Measurements from ENCODE around the gene URI1. TPM values are rescaled to one million over a fixed set of nuclear protein-coding genes. Genes with fewer than 3 reads are reported as not detected.

URI1 gene
- total and polyA plus RNA-seq, 3 experiments from 2014 or later: 35.6 to 76.9 (median 71.6) TPM

DNA sequence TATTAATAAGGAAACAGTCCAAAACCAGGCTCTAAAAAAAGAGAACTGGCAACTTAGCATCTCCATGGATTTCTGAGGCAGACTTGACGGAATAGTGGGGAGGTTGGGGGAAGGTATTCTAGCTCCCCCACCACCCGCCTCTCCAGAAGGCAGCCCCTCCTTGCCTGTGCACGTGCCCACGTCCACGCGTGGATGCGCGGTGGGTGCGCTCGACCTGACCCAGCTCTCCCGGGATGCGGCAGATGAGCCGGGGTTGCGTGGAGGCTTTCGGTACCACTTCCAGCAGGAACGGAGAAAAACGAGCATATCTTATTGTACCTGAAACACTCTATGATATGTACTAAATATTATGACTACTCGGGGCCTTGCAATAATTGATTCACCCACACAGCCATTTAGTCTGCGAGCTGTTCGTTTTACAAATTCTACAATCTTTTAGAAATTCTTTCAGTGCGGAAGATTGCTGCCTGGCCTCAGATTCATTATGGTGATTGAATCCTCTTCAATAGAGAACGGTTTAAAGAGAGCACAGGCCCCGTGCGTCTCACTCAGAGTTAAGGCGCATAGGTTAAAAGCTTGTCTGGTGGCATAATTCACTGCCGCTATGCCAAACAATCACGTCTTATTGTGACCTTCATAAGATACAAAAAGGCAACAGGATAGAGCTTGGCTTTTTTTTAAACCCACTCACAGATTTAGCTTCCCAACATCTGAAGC, 117.9 kb downstream of the URI1 start:
- no peaks in the 10 kb centered on the region for H3K36me3 ChIP-seq (ENCODE audit: insufficient read depth, low read length)
- Mint-ChIP-seq H3K27ac (no peak overlapping the region), H3K9me3 (peaks cover 0 to 2% (median 0%) of the 10 kb centered on the region in 5 donors), H3K4me3 (no peak overlapping the region), H3K36me3 (no peaks in the 10 kb centered on the region), H3K4me1 (no peaks in the 10 kb centered on the region), H3K27me3 (peaks cover 0 to 2% of the 10 kb centered on the region in 2 donors)
- no peaks in the 10 kb centered on the region for H3K9me3 ChIP-seq (ENCODE audit: low read length)
- no peaks in the 10 kb centered on the region for H3K27me3 ChIP-seq (ENCODE audit: insufficient read depth, low read length, poor library complexity, severe bottlenecking)
- no peak for DNase-seq
- H3K27ac ChIP-seq (ENCODE audit: low read depth, low read length): no peak overlapping the region
- POLR2A ChIA-PET: no interaction called here
- CTCF ChIA-PET: interaction anchor here (1.4 kb wide), 1 partner anchor 187 kb away, joined by 4 read pairs; no protein-coding TSS in a partner anchor
- H3K4me1 ChIP-seq (ENCODE audit: insufficient read depth, low read length): no peaks in the 10 kb centered on the region
- no peak overlapping the region for H3K4me3 ChIP-seq (ENCODE audit: low read length)

DNA sequence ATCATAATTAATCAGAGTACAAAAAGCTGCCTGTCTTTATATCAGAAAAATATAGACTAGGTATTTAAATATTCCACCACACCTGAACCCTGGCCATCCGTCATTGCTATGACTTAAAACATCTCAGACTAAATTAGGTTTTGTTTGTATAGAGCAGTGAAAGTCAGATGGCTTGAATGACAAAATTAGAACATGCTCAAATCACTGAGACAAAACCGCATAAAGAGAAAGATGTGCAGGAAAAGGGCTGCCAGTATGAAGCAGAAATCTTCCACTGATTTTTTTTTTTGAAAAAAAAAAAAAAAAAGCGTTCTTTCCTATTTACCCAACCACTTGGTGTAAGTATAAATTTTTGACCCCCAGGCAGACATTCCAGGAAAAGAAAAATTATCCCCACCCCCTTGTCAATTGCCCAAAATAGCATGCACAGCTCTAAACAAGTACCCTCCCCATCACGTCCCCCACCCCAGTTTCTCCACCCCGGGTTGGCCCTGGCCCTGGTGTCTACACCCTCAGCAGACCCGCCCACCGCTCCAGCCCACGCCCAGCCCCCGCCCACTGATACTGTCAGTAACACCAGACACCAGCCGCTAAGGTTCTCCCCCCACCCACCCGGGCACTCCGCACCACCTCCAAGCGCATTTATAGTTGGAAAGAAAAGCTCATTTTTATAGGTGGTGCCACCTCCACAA, 118.6 kb downstream of the URI1 start:
- no peaks in the 10 kb centered on the region for H3K4me1 ChIP-seq (ENCODE audit: insufficient read depth, low read length)
- Mint-ChIP-seq H3K4me1 (no peaks in the 10 kb centered on the region), H3K9me3 (peaks cover 0 to 2% (median 0%) of the 10 kb centered on the region in 5 donors), H3K27me3 (peaks cover 5 to 7% of the 10 kb centered on the region in 2 donors), H3K36me3 (no peaks in the 10 kb centered on the region), H3K4me3 (no peak overlapping the region), H3K27ac (no peak overlapping the region)
- POLR2A ChIA-PET: no interaction called here
- no peak overlapping the region for H3K27ac ChIP-seq (ENCODE audit: low read depth, low read length)
- H3K36me3 ChIP-seq (ENCODE audit: insufficient read depth, low read length): no peaks in the 10 kb centered on the region
- no peak overlapping the region for H3K4me3 ChIP-seq (ENCODE audit: low read length)
- CTCF ChIA-PET: interaction anchor here (1.4 kb wide), 1 partner anchor 188 kb away, joined by 4 read pairs; no protein-coding TSS in a partner anchor
- no peaks in the 10 kb centered on the region for H3K9me3 ChIP-seq (ENCODE audit: low read length)
- H3K27me3 ChIP-seq (ENCODE audit: insufficient read depth, low read length, poor library complexity, severe bottlenecking): no peaks in the 10 kb centered on the region
- no peak for DNase-seq

DNA sequence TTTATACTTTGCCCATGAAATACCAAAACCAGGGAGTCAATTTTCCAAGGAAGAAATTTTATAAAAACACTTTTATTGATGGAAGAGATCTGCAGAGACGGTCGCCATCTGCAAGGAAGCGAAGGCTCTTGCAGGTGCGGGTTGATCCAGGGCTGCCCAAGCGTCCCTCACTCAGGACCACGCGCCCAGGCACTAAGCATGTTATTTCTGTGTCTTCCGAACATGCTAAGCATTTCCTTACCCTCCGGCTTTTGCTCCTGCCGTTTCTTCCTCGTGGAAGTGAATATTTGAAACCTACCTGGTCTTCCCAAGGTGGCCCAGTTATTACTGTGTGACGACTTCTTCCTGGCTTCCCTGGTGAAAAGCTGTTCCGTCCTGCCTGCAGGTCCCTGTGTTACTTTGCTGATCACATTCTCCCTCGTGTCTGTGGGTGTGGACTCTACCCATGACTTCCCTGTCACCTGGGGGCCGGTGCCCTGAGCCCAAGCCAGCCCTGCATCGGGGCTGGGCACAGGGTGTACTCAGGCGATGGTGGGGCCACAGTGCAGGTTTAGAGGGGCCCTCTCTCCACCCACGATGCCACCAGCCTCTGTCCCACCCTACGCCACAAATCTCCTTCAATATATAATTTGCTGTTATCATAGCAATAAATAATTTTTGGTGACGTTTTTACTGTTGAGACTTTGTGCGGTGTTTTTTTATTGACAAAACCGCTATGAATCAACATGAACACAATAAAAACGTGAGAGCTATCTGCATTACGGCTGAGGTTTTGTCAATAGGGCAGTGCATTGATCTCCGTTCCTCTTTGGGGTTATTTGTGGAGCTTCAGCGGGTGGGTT, 119.4 kb downstream of the URI1 start:
- peaks cover 5 to 7% of the 10 kb centered on the region in 2 donors for H3K27me3 Mint-ChIP-seq
- ChIA-PET POLR2A (no interaction called here), CTCF (interaction anchor here (0.5 kb wide), 1 partner anchor 1337 kb away, joined by 3 read pairs; no protein-coding TSS in a partner anchor)
- H3K4me1 ChIP-seq (ENCODE audit: insufficient read depth, low read length): no peaks in the 10 kb centered on the region
- peak overlapping the region in 1 of 8 donors; percentile 91 for H3K27ac Mint-ChIP-seq
- no peaks in the 10 kb centered on the region for H3K9me3 ChIP-seq (ENCODE audit: low read length)
- no peaks in the 10 kb centered on the region for H3K36me3 Mint-ChIP-seq
- no peak overlapping the region for H3K4me3 ChIP-seq (ENCODE audit: low read length)
- no peaks in the 10 kb centered on the region for H3K36me3 ChIP-seq (ENCODE audit: insufficient read depth, low read length)
- H3K27ac ChIP-seq (ENCODE audit: low read depth, low read length): no peak overlapping the region
- no peaks in the 10 kb centered on the region for H3K27me3 ChIP-seq (ENCODE audit: insufficient read depth, low read length, poor library complexity, severe bottlenecking)
- DNase-seq: no peak
- peaks cover 0 to 2% (median 0%) of the 10 kb centered on the region in 5 donors for H3K9me3 Mint-ChIP-seq
- no peaks in the 10 kb centered on the region for H3K4me1 Mint-ChIP-seq
- no peak overlapping the region for H3K4me3 Mint-ChIP-seq

DNA sequence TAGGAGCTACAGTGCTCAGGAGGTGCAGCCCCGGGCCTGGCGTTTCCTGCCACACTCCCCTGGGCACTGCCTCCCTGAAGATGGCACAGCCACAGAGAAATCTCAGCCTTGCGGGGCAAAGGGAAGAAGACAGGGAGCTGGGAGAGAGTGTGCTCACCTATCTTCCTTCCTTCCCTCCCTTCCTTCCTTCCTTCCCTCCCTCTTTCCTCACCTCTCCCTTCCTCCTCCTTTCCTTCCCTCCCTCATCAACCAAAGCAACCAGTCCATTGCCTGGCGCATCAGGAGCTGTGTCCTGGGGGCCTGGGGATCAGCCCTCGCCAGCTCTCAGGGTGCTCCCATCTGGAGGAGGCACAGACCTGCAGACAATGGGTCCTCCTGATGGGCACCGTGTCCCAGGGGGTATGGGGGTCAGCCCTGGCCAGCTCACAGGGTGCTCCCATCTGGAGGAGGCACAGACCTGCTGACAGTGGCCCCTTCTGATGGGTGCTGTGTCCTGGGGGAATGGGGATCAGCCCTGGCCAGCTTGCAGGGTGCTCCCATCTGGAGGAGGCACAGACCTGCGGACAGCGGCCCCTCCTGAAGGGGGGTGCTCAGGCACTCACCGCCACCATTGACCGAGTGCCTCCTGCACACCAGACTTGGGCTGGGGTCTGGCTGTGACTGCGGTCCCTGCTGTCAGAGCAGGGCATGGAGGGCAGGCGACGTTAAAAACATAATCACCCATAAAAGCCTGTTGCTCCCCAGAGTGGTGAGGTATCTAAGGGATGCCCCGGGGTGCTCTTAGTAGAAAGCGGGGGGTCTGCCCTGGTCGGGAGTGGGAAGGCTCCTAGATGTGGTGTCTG, 120.2 kb downstream of the URI1 start:
- ChIA-PET POLR2A (no interaction called here), CTCF (interaction anchor here (0.5 kb wide), 1 partner anchor 1338 kb away, joined by 3 read pairs; no protein-coding TSS in a partner anchor)
- H3K4me3 Mint-ChIP-seq: no peak overlapping the region
- no peaks in the 10 kb centered on the region for H3K36me3 ChIP-seq (ENCODE audit: insufficient read depth, low read length)
- H3K9me3 ChIP-seq (ENCODE audit: low read length): no peaks in the 10 kb centered on the region
- H3K27ac Mint-ChIP-seq: no peak overlapping the region
- no peaks in the 10 kb centered on the region for H3K27me3 ChIP-seq (ENCODE audit: insufficient read depth, low read length, poor library complexity, severe bottlenecking)
- no peaks in the 10 kb centered on the region for H3K4me1 ChIP-seq (ENCODE audit: insufficient read depth, low read length)
- H3K36me3 Mint-ChIP-seq: no peaks in the 10 kb centered on the region
- no peaks in the 10 kb centered on the region for H3K4me1 Mint-ChIP-seq
- H3K9me3 Mint-ChIP-seq: peaks cover 0 to 2% (median 0%) of the 10 kb centered on the region in 5 donors
- H3K4me3 ChIP-seq (ENCODE audit: low read length): no peak overlapping the region
- H3K27me3 Mint-ChIP-seq: peaks cover 5 to 7% of the 10 kb centered on the region in 2 donors
- H3K27ac ChIP-seq (ENCODE audit: low read depth, low read length): no peak overlapping the region
- DNase-seq: no peak

DNA sequence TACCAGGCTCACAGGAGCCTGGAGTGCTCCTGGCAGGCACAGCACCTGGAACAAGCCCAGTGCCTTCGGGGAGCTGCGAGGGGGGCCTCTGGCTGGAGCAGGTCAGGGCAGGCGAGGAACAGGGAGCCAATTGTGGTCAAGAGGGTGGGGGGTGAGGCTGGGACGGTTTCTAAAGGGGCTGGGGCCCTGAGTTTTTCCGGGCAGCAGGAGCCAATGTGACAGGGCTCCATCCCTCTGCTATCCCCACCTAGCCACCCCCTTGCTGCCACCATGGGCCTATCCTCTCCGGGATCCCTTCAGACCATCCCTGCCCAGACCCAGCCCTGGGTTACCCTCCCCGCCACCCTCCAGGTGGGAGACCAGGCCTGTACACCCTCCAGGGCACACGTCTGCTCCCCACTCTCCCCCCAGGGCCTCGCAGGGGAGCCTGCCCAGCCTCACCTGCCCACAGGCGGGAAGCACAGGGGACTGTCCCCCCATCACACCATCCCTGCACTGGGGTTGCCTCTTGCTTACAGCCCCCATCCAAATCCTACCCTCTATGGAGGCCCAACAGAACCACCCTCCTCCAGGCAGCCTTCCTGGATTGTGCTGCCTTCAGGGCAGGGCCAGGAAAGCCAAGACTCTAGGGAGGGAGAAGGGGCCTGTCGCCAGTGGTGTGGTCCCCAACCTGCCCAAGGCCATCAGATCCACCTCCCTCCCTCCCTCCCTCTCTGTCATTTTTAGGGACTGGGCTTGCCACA, 121.0 kb downstream of the URI1 start:
- CTCF ChIA-PET: no interaction called here
- H3K27ac Mint-ChIP-seq: no peak overlapping the region
- peaks cover 5 to 7% of the 10 kb centered on the region in 2 donors for H3K27me3 Mint-ChIP-seq
- no peaks in the 10 kb centered on the region for H3K4me1 ChIP-seq (ENCODE audit: insufficient read depth, low read length)
- H3K36me3 Mint-ChIP-seq: no peaks in the 10 kb centered on the region
- H3K9me3 Mint-ChIP-seq: no peaks in the 10 kb centered on the region
- no peaks in the 10 kb centered on the region for H3K27me3 ChIP-seq (ENCODE audit: insufficient read depth, low read length, poor library complexity, severe bottlenecking)
- POLR2A ChIA-PET: no interaction called here
- H3K36me3 ChIP-seq (ENCODE audit: insufficient read depth, low read length): no peaks in the 10 kb centered on the region
- no peak overlapping the region for H3K4me3 ChIP-seq (ENCODE audit: low read length)
- no peak overlapping the region for H3K27ac ChIP-seq (ENCODE audit: low read depth, low read length)
- no peak for DNase-seq
- H3K4me1 Mint-ChIP-seq: no peaks in the 10 kb centered on the region
- no peaks in the 10 kb centered on the region for H3K9me3 ChIP-seq (ENCODE audit: low read length)
- no peak overlapping the region for H3K4me3 Mint-ChIP-seq

DNA sequence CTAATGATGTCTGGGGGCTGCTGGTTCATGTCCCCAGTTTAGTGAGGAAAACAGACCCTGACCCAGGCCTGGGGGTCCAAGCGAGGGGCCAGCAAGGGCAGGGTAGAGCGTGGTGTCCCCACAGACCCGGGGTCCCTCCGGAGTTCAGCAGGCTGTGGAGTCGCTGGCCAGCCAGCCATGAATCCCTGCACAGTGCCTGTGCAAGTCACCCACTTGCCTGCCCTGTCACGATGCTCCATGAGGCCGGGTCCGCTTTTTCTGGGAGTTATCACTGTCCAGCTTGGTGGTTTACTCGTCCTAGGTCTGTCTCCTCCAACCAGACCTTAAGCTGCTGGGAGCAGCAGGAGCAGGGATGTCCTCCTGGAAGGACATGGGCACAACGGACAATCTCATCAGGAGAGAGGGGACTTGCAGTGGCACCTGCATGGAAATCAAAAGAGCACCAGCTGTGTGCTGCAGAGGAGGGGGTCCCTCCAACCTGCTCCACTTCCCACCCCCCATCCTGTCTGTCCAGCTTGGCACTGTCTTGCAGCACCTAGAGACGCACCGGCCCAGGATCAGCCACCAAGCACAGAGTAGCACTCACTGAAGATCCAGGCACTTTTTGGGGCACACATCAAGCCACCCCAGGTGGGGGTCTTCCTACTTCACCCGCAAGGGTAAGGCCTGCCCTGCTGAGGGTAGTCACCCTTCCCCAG, 121.8 kb downstream of the URI1 start:
- DNase-seq: no peak
- Histone ChIP-seq H3K4me1 (ENCODE audit: insufficient read depth, low read length) (no peaks in the 10 kb centered on the region), H3K36me3 (ENCODE audit: insufficient read depth, low read length) (no peaks in the 10 kb centered on the region), H3K27me3 (ENCODE audit: insufficient read depth, low read length, poor library complexity, severe bottlenecking) (no peaks in the 10 kb centered on the region), H3K9me3 (ENCODE audit: low read length) (no peaks in the 10 kb centered on the region), H3K27ac (ENCODE audit: low read depth, low read length) (no peak overlapping the region), H3K4me3 (ENCODE audit: low read length) (no peak overlapping the region)
- Mint-ChIP-seq H3K27ac (no peak overlapping the region), H3K9me3 (no peaks in the 10 kb centered on the region), H3K4me3 (no peak overlapping the region), H3K27me3 (peaks cover 7% of the 10 kb centered on the region in 2 donors), H3K36me3 (no peaks in the 10 kb centered on the region), H3K4me1 (no peaks in the 10 kb centered on the region)
- CTCF ChIA-PET: no interaction called here
- POLR2A ChIA-PET: no interaction called here

DNA sequence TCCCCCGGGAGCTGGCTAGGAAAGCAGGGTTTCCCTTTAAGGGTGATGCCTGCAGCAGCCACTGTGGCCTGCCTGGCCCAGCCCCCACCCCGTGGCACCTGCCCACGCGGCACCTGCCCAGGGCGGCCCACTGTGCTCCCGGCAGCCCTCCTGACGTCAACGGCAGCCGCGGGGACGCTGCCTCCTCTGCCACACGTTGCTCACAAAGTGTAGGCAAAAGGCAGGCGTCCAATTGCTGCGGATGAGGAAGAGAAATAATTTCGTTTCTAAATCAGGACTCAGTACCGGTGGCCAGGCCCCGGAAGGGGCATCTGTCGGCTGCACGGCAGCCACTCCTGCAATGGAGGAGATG, 122.3 kb downstream of the URI1 start:
- H3K4me3 Mint-ChIP-seq: no peak overlapping the region
- no peaks in the 10 kb centered on the region for H3K4me1 Mint-ChIP-seq
- Histone ChIP-seq H3K36me3 (ENCODE audit: insufficient read depth, low read length) (no peaks in the 10 kb centered on the region), H3K9me3 (ENCODE audit: low read length) (no peaks in the 10 kb centered on the region), H3K4me1 (ENCODE audit: insufficient read depth, low read length) (no peaks in the 10 kb centered on the region), H3K27me3 (ENCODE audit: insufficient read depth, low read length, poor library complexity, severe bottlenecking) (no peaks in the 10 kb centered on the region), H3K4me3 (ENCODE audit: low read length) (no peak overlapping the region), H3K27ac (ENCODE audit: low read depth, low read length) (no peak overlapping the region)
- H3K27ac Mint-ChIP-seq: no peak overlapping the region
- CTCF ChIA-PET: no interaction called here
- no peaks in the 10 kb centered on the region for H3K36me3 Mint-ChIP-seq
- H3K9me3 Mint-ChIP-seq: no peaks in the 10 kb centered on the region
- peaks cover 7% of the 10 kb centered on the region in 2 donors for H3K27me3 Mint-ChIP-seq
- POLR2A ChIA-PET: no interaction called here
- no peak for DNase-seq
